ENCODE data around the gene MMS19.
A peak's percentile ranks its signal among the peaks of the same experiment; 100 is the strongest.
"Not testable (repeated sequence)": the region's sequence is repeated elsewhere in the genome, so short reads cannot be mapped to it uniquely, and the experiment has no call there.

Gene MMS19

GRCh38 chr10:97483921-97484320, 14.3 kb downstream of the MMS19 start:
- no peak for ATAC-seq (ENCODE audit: low read depth)
- Histone ChIP-seq H3K27ac (ENCODE audit: poor library complexity, severe bottlenecking) (peak overlapping the region; percentile 79), H3K4me3 (ENCODE audit: severe bottlenecking) (no peak overlapping the region), H3K36me3 (ENCODE audit: low read depth) (peaks cover 82% of the 10 kb centered on the region), H3K27me3 (ENCODE audit: insufficient read depth, poor library complexity, severe bottlenecking) (no peaks in the 10 kb centered on the region), H3K9me3 (ENCODE audit: severe bottlenecking) (no peaks in the 10 kb centered on the region), H3K4me1 (ENCODE audit: insufficient read depth, poor library complexity, severe bottlenecking) (peaks cover 38% of the 10 kb centered on the region)
- no peak for DNase-seq (ENCODE audit: low spot score)
- TF ChIP-seq, protein P1, sequence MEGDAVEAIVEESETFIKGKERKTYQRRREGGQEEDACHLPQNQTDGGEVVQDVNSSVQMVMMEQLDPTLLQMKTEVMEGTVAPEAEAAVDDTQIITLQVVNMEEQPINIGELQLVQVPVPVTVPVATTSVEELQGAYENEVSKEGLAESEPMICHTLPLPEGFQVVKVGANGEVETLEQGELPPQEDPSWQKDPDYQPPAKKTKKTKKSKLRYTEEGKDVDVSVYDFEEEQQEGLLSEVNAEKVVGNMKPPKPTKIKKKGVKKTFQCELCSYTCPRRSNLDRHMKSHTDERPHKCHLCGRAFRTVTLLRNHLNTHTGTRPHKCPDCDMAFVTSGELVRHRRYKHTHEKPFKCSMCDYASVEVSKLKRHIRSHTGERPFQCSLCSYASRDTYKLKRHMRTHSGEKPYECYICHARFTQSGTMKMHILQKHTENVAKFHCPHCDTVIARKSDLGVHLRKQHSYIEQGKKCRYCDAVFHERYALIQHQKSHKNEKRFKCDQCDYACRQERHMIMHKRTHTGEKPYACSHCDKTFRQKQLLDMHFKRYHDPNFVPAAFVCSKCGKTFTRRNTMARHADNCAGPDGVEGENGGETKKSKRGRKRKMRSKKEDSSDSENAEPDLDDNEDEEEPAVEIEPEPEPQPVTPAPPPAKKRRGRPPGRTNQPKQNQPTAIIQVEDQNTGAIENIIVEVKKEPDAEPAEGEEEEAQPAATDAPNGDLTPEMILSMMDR (IDR thresholded peaks at IDR 0.05; ENCODE audit: poor library complexity, severe bottlenecking), result no peak

DNA sequence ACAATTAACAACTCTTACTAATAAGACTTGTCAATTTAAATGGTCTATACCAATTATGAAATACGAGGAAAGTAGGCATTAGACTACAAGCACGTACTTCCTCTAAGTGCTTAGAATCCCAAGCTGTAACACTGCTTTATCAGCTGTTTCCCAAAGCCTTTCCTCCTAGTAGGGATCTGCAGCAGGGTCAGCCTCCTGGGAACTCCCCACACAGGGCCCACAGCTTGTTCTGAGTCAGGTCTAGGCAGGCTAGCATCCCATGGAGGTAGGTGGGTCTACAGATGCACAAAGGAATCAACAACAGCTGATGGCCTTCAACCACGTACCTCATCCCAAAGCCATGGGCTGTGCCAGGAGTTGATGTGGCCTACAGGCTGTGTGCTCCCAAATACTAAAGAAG, 14.7 kb downstream of the MMS19 start:
- no peaks in the 10 kb centered on the region for H3K27me3 ChIP-seq (ENCODE audit: insufficient read depth, poor library complexity, severe bottlenecking)
- DNase-seq (ENCODE audit: low spot score), result no peak
- peak overlapping the region; percentile 79 for H3K27ac ChIP-seq (ENCODE audit: poor library complexity, severe bottlenecking)
- ATAC-seq (ENCODE audit: low read depth), result no peak
- H3K4me3 ChIP-seq (ENCODE audit: severe bottlenecking), result no peak overlapping the region
- peaks cover 41% of the 10 kb centered on the region for H3K4me1 ChIP-seq (ENCODE audit: insufficient read depth, poor library complexity, severe bottlenecking)
- no peaks in the 10 kb centered on the region for H3K9me3 ChIP-seq (ENCODE audit: severe bottlenecking)
- TF ChIP-seq, protein P1 (IDR thresholded peaks at IDR 0.05; ENCODE audit: poor library complexity, severe bottlenecking), result no peak
- H3K36me3 ChIP-seq (ENCODE audit: low read depth), result peaks cover 82% of the 10 kb centered on the region

DNA sequence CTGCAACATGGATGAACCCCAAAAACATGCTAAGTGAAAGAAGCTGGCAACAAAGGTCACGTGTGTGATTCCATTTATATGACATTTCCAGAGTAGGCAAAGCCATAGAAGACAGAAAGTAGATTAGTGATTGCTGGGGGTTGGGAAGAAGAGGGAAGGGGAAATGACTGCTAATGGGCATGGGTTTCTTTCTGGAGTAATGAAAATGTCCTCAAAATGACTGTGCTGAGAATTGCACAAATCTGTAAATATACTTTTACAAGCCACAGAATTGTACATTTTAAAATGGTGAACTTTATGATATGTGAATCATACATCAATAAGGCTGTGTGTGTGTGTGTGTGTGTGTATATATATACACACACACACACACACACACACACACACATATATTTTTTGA, 15.8 kb downstream of the MMS19 start:
- DNase-seq (ENCODE audit: low spot score) (no peak), ATAC-seq (ENCODE audit: low read depth) (no peak)
- Histone ChIP-seq H3K9me3 (ENCODE audit: severe bottlenecking) (no peaks in the 10 kb centered on the region), H3K4me1 (ENCODE audit: insufficient read depth, poor library complexity, severe bottlenecking) (peaks cover 41% of the 10 kb centered on the region), H3K27me3 (ENCODE audit: insufficient read depth, poor library complexity, severe bottlenecking) (no peaks in the 10 kb centered on the region), H3K4me3 (ENCODE audit: severe bottlenecking) (no peak overlapping the region), H3K27ac (ENCODE audit: poor library complexity, severe bottlenecking) (peak overlapping the region; percentile 79), H3K36me3 (ENCODE audit: low read depth) (peaks cover 82% of the 10 kb centered on the region)
- TF ChIP-seq, protein P1 (IDR thresholded peaks at IDR 0.05; ENCODE audit: poor library complexity, severe bottlenecking), result no peak

GRCh38 chr10:97481071-97481470, 17.2 kb downstream of the MMS19 start:
- ATAC-seq (ENCODE audit: low read depth), result peak; percentile 86
- Histone ChIP-seq H3K4me3 (ENCODE audit: severe bottlenecking) (no peak overlapping the region), H3K36me3 (ENCODE audit: low read depth) (peaks cover 93% of the 10 kb centered on the region), H3K4me1 (ENCODE audit: insufficient read depth, poor library complexity, severe bottlenecking) (peaks cover 41% of the 10 kb centered on the region), H3K9me3 (ENCODE audit: severe bottlenecking) (no peaks in the 10 kb centered on the region), H3K27me3 (ENCODE audit: insufficient read depth, poor library complexity, severe bottlenecking) (no peaks in the 10 kb centered on the region), H3K27ac (ENCODE audit: poor library complexity, severe bottlenecking) (peak overlapping the region; percentile 79)
- DNase-seq (ENCODE audit: low spot score), result no peak
- TF ChIP-seq, protein P1 (IDR thresholded peaks at IDR 0.05; ENCODE audit: poor library complexity, severe bottlenecking), result no peak

GRCh38 chr10:97479939-97480338, 18.3 kb downstream of the MMS19 start:
- no peak for ATAC-seq (ENCODE audit: low read depth)

GRCh38 chr10:97479410-97479809, 18.8 kb downstream of the MMS19 start:
- H3K4me1 ChIP-seq (ENCODE audit: insufficient read depth, poor library complexity, severe bottlenecking), result peaks cover 41% of the 10 kb centered on the region
- not testable (repeated sequence) for DNase-seq (ENCODE audit: low spot score); H3K4me3 ChIP-seq (ENCODE audit: severe bottlenecking); H3K27me3 ChIP-seq (ENCODE audit: insufficient read depth, poor library complexity, severe bottlenecking); H3K9me3 ChIP-seq (ENCODE audit: severe bottlenecking)
- peaks cover 93% of the 10 kb centered on the region for H3K36me3 ChIP-seq (ENCODE audit: low read depth)
- peak; percentile 29; the same call in 1 of the 3 replicates for ATAC-seq (ENCODE audit: low read depth)
- peak overlapping the region; percentile 79 for H3K27ac ChIP-seq (ENCODE audit: poor library complexity, severe bottlenecking)

More at GRCh38 chr10:97479939-97480338, 18.3 kb downstream of the MMS19 start:
- Histone ChIP-seq H3K27me3 (ENCODE audit: insufficient read depth, poor library complexity, severe bottlenecking) (no peaks in the 10 kb centered on the region), H3K4me1 (ENCODE audit: insufficient read depth, poor library complexity, severe bottlenecking) (peaks cover 41% of the 10 kb centered on the region), H3K9me3 (ENCODE audit: severe bottlenecking) (no peaks in the 10 kb centered on the region), H3K36me3 (ENCODE audit: low read depth) (peaks cover 93% of the 10 kb centered on the region), H3K27ac (ENCODE audit: poor library complexity, severe bottlenecking) (peak overlapping the region; percentile 79), H3K4me3 (ENCODE audit: severe bottlenecking) (no peak overlapping the region)
- TF ChIP-seq, protein P1 (IDR thresholded peaks at IDR 0.05; ENCODE audit: poor library complexity, severe bottlenecking), result no peak
- DNase-seq (ENCODE audit: low spot score), result no peak
